ENCODE measurements around the gene OR10V1. TPM values are rescaled to one million over a fixed set of nuclear protein-coding genes. Genes with fewer than 3 reads are reported as not detected.
A peak's percentile ranks its signal among the peaks of the same experiment; 100 is the strongest.

Gene OR10V1
- total and polyA plus RNA-seq, 11 donors: not detected

DNA sequence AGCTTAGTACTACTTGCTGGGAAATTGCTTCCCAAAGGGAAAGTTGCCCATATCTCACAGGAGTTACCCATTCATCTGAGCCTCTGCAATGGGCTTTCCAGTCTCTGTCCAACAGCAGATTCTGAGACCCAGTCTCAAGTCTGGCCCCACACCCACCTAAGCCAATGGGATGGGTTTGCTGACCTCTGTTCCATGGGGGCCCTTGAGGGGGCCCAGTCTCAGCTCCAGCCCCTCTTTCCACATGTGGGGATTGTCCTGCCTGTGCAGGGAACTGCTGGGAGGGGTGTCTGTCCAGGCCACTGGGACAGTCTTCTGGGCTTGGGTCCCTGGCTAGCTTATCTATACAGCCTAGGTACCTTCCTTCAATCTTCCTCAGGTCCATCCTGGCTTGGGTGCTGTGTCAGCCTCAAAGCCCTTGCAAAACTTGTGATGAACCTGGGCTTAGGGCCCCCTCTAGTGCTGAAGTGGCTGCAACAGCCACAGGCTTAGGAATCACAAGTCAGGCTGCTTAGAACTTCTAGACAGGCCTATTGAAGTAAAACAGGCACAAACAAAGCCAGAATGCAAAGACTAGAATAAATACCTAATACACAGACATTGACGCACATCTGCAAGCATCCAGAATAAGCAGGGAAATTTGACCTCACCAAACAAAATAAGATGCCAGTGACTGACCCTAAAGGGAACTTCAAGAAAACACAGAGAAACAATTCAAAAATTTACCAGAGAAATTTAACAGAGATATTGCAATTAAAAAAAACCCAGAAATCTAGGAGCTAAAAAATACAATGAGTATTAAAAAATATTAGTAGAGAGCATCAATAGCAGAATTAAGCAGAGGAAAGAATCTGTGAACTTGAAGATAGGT is 33.1 kb downstream of the OR10V1 start:
- H3K27ac ChIP-seq: no peak overlapping the region
- ATAC-seq (peak; percentile 71 to 94 (median 90)), DNase-seq (peak in 4 of 5 donors; percentile 38 to 65 (median 59))
- intact Hi-C loops (cut with DNase I): loop anchor here in 5 of 10 donors (1.0 to 5.0 kb wide), 3 partner anchors 143 to 144 kb away; no protein-coding TSS in a partner anchor
- no peak overlapping the region for H3K4me3 ChIP-seq
- TF ChIP-seq, protein P1, sequence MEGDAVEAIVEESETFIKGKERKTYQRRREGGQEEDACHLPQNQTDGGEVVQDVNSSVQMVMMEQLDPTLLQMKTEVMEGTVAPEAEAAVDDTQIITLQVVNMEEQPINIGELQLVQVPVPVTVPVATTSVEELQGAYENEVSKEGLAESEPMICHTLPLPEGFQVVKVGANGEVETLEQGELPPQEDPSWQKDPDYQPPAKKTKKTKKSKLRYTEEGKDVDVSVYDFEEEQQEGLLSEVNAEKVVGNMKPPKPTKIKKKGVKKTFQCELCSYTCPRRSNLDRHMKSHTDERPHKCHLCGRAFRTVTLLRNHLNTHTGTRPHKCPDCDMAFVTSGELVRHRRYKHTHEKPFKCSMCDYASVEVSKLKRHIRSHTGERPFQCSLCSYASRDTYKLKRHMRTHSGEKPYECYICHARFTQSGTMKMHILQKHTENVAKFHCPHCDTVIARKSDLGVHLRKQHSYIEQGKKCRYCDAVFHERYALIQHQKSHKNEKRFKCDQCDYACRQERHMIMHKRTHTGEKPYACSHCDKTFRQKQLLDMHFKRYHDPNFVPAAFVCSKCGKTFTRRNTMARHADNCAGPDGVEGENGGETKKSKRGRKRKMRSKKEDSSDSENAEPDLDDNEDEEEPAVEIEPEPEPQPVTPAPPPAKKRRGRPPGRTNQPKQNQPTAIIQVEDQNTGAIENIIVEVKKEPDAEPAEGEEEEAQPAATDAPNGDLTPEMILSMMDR (IDR thresholded peaks at IDR 0.05): peak; percentile 49 to 72 (median 62)
- TF ChIP-seq POLR2A (IDR thresholded peaks at IDR 0.05): no peak
- peaks cover 0 to 7% (median 0%) of the 10 kb centered on the region in 12 donors for H3K9me3 ChIP-seq
- H3K4me1 ChIP-seq: no peaks in the 10 kb centered on the region
- no peaks in the 10 kb centered on the region for H3K36me3 ChIP-seq
- 33 to 65% (median 54%) methylated on average over 1 of the region's 1 CpG for WGBS, 4 donors
- peaks cover 0 to 4% (median 0%) of the 10 kb centered on the region in 9 donors for H3K27me3 ChIP-seq

- no peaks in the 10 kb centered on the region for H3K4me1 ChIP-seq
- H3K27me3 ChIP-seq: peaks cover 0 to 4% (median 0%) of the 10 kb centered on the region in 9 donors
- intact Hi-C loops (cut with DNase I): loop anchor here in 5 of 10 donors (5.0 to 10.0 kb wide), 5 partner anchors 75 to 142 kb away; partner anchors contain the start of gene STX3 (in 1 of the 5)
- H3K4me3 ChIP-seq: no peak overlapping the region
- no peak for TF ChIP-seq POLR2A (IDR thresholded peaks at IDR 0.05)
- TF ChIP-seq, protein P1 (IDR thresholded peaks at IDR 0.05): no peak
- H3K9me3 ChIP-seq: no peaks in the 10 kb centered on the region
- DNase-seq (no peak), ATAC-seq (no peak)
- no peak overlapping the region for H3K27ac ChIP-seq
- H3K36me3 ChIP-seq: no peaks in the 10 kb centered on the region
These were observed 34.3 kb downstream of the OR10V1 start for GRCh38 chr11:59679347-59679746.

DNA sequence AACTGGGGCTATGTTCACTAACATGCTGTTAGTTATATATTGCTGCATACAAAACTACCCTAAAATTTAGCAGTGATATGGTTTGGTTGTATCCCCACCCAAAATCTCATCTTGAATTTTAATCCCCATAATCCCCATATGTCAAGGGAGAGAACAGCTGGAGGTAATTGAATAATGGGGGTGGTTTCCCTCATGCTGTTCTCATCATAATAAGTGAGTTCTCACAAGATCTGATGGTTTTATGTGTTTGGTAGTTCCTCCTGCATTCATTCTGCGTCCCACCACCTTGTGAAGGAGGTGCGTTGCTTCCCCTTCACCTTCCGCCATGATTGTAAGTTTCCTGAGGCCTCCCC is 34.9 kb downstream of the OR10V1 start:
- Histone ChIP-seq H3K9me3 (no peaks in the 10 kb centered on the region), H3K36me3 (no peaks in the 10 kb centered on the region), H3K4me1 (no peaks in the 10 kb centered on the region), H3K27me3 (peaks cover 0 to 4% (median 0%) of the 10 kb centered on the region in 9 donors), H3K4me3 (no peak overlapping the region), H3K27ac (no peak overlapping the region)
- WGBS, 4 donors: 84 to 94% (median 93%) methylated on average over 3 of the region's 3 CpGs
- ATAC-seq (no peak), DNase-seq (no peak)
- TF ChIP-seq POLR2A (IDR thresholded peaks at IDR 0.05): no peak
- TF ChIP-seq, protein P1 (IDR thresholded peaks at IDR 0.05): no peak
- intact Hi-C loops (cut with DNase I): loop anchor here in 5 of 10 donors (5.0 to 10.0 kb wide), 5 partner anchors 76 to 141 kb away; partner anchors contain the start of gene STX3 (in 1 of the 5)

- WGBS, 4 donors: 86 to 92% (median 91%) methylated on average over 2 of the region's 2 CpGs
These were observed 35.4 kb downstream of the OR10V1 start for GRCh38 chr11:59678118-59678812.

More at GRCh38 chr11:59678118-59678812, 35.4 kb downstream of the OR10V1 start:
- no peak for DNase-seq
- H3K27me3 ChIP-seq: peaks cover 0 to 4% (median 0%) of the 10 kb centered on the region in 9 donors
- H3K27ac ChIP-seq: no peak overlapping the region
- TF ChIP-seq POLR2A (IDR thresholded peaks at IDR 0.05): no peak
- TF ChIP-seq, protein P1 (IDR thresholded peaks at IDR 0.05): peak in 1 of 12 donors; percentile 18
- H3K9me3 ChIP-seq: no peaks in the 10 kb centered on the region
- no peaks in the 10 kb centered on the region for H3K36me3 ChIP-seq
- no peaks in the 10 kb centered on the region for H3K4me1 ChIP-seq
- no peak overlapping the region for H3K4me3 ChIP-seq
- intact Hi-C loops (cut with DNase I): loop anchor here in 5 of 10 donors (5.0 to 10.0 kb wide), 5 partner anchors 77 to 141 kb away; partner anchors contain the start of gene STX3 (in 1 of the 5)
- no peak for ATAC-seq

All from heart left ventricle (tissue), 16 donors.